GM19463 (cell line): Measurements from ENCODE around the gene MARF1.
"Not testable (repeated sequence)": the region's sequence is repeated elsewhere in the genome, so short reads cannot be mapped to it uniquely, and the experiment has no call there.

ENCODE experiments used
- ATAC-seq: cut with Tn5 transposase; IDR thresholded peaks from one replicate; pipeline ENCODE4 v1.9.1; 2021; ENCODE audit warnings: mild to moderate bottlenecking, moderate library complexity; ENCODE audit not compliant: unreplicated experiment

Gene MARF1

DNA sequence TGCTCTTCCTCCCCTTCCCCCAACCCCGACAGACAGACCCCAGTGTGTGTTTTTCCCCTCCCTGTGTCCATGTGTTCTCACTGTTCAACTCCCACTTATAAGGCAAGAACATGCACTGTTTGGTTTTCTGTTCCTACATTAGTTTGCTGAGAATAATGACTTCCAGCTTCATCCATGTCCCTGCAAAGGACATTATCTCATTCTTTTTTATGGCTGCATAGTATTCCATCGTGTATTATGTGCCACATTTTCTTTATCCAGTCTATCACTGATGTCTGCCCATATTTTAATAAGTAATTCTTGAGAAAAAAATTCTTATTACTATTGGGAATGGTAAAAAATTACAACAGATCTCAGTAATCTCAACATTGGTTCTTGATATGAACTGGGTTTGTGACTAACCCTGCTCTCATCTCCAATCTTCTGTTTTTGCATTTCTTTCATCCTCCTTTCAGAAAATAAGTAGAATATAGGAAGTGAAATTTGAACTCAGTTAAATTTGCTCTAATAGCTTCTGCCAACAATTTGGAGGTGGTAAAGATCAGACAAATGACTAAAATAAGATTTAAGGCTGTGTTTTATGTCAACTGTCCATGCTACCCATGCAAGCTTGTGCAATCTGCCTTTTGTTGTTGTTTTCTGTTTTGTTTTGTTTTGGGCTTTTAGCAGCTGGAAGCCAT lies 11.1 kb downstream of the MARF1 start:
- no peak for ATAC-seq

DNA sequence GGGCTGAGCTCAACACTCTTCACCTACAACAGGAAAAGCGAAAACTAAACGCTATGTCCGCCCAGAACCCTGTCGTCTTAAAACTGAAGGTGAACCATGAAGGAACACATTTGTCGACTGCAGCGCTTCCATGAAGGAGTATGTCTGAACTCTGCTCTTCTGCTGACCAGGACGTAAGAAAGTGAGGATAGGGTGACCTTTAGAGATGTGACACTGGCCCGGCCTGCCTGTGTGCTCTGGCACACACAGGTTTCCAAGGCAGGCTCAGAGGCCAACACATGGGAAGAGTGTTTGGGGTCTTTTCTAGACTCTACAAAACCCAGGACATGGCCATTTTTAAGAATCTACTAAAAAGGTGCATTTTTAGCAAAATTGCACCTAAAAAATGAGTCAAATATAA lies 21.1 kb downstream of the MARF1 start:
- no peak for ATAC-seq

DNA sequence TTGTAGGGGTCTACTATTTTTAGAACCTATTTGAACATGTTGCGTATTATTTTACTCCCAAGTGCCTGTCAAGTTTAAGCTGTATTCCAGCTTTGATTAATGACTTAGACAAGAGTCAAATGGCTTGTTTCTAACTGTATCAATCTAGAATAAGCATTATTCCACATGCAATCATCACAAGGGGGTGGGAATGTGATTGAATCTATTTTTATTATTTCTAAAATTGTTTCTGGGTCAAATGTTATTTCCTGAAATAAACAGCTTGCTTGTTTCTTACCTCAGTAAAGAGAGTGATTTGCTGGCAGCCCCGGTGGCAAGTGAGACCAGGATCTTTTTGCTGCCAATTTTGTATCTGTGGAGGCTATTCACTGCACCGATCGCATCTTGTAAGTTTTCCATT lies 21.5 kb downstream of the MARF1 start:
- ATAC-seq, result no peak

DNA sequence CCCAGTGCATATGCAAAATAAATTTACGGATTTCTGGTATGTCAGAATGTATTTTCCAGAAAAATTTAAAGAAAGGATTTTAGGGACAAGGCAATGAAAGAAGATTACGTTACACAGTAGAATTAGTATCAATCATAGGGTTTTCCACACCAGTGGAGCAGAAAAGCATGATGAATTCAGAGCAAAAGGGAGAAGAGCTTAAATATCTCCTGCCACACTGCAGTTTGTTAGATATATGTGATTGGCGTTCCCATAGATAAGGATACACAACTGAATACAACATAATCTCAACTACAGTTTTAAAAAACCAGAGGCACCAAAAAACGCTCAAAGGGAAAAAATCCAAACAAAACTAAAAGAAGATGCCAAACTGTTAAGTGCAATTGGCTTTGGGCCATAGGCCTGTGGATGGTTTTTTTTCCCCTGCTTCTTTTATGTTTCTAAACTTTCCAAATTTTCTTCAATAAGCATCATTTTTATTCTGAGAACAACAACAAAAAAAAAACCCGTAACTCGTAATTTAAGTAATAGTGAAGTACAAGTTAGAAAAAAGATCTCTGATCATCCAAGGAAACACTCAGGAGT lies 22.3 kb downstream of the MARF1 start:
- no peak for ATAC-seq

DNA sequence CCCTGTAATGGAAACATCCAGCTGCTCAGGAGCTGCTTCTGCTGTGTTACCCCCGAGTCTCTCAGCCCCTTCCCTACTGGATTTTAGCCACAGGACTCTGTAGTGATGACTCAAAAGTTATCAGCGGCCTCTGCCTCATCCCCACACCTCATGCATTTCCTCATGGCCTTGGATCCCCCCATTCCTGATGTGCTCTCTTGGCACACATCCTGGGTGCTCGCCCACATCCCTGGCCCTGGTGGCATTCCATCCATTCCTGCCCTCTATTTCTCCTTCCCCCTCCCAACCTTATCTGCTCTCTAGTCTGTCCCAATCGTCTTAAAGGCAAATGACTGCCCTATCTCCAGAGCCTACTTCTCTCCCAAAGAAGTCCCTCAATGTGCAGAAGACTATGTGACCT lies 24.6 kb downstream of the MARF1 start:
- ATAC-seq, result no peak

DNA sequence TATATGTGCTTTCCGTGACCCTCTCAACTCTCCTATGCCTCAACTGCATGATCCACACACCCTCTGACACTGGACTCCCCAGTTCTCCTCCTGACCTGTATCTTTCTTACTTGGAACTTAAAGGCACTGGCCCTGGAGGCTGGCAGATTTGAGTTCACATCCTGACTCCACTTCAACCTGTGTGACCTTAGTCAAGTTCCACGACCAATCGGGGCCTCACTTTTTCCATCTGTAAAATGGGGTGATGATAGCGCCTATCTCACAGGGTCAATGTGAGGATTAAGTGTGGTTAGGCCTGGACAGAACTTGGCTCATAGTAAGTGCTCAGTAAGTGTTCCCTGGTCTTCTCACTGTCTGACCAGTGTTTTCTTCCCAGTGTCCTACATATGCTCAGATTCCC lies 25.1 kb downstream of the MARF1 start:
- no peak for ATAC-seq

DNA sequence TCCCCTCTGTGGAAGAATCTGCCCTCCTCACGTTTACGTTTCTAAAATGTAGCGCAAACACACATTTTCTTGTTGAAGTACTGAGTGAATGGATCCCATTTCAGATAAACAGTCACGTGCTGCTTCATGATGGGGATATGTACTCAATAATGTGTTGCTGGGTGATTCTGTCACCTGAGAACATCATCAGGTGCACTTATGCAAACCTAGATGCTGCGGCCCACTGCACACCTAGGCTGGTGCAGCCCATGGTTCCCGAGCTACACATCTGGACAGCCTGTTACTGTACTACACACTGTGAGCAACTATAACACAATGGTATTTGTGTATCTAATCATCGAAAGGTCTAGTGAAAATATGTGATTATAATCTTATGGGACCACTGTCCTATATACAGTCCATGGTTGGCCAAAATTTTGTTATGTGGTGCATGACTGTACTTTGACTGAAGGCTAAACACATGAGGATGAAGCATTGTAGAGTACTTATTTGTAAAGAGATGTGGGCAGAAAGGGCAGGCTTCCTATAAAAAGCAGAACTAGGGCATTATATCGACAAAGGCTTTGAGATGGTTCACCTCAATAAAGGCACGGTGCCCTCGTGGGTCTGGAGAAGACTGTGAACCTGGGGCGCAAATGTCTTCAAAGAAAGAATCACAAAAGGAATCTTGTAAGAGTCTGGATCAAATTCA lies 26.3 kb downstream of the MARF1 start:
- no peak for ATAC-seq

DNA sequence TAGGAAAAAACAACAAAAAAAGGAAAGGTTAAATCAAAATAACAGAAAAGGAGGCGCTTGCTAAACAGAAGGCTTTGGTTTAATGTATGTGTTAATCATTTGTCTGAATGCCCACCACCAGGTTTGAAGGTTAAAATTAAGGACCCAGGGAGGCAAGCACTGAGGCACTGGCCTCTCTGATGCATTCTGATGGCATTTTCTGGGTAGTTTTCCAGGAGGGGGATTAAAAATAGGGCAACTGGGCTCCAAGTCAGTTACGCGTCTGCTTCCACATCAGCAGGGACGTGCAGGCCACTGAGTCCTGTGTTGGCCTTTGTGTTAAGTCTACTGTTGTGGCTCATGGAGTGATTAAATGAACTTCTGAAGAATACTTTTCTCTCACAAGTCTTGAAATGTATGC lies 26.9 kb downstream of the MARF1 start:
- ATAC-seq, result no peak

DNA sequence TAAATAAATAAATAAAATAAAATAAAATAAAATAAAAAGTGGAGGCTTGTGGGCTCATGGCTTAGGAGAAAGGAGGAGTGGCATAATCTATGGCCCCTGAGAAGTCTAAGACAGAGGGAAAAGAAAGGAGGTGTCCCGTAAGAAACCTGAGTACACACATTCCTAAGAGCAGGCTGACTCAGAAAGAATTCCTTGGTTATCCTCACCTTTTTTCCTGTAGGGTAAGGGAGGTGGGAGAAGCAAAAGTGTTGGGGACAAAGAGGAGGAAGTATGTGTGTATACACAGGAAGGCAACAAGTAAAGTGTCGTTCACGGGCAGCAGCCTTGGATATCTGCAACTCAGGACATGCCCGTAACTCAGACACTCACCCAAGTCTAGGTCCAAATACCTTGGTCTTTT lies 29.3 kb downstream of the MARF1 start:
- ATAC-seq, result no peak

DNA sequence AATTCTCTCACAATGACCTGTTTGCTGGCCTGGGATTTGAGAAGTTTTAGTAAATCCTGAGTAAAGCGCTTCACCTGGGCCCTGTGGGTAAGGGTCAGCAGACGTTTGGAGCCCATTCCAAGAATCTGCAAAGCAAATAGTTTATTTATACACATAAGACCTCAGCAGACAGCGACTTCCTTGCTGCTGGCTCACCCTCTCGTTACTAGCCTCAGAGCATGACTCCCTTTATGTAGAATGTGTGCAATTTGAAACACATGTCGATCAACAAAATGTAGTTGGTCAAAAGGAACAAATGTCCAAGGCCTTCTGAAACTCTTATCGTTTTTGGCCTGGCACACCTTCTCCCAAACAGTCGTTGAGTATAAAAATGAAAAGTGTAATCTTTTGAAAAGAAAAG lies 31.3 kb downstream of the MARF1 start:
- ATAC-seq, result no peak

DNA sequence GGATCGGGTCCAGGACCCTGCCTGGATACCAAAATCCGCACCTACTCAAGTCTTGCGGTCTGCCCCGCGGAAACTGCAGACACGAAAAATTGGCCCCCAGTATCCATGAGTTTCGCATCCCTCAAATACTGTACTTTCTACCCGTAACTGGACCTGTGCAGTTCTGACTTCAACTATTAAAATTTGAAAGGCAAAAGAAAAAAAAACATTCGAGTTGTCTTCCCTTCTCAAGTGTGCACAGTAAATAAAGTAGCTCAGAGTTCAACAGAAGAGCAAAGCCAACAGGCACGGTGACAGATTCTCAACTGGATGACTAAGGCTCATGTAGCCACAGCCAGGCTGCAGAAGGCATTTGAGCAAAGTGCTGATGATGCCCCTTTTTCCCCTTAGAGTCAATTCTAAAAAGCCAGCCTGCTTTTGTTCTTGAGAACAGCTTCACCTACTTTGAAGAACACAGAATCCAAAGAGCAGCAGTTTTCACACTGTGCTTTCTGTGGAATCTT lies 32.5 kb downstream of the MARF1 start:
- ATAC-seq, result no peak

DNA sequence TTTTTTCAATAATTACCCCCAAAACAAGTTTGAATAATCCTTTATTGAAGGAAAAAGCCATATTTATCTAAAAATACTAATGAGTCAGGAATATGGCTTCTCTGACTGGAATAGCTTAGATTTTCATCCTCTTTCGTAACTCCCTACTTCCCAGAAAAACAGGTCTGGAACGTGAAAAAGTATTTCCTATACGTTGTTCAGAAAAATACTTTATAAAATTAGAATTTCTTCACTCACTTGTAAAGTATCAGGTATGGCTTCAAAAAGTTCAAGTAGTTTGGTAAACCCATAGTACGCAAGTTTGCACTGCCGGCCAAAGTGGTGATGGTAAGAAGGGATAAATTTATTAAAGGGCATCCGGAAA lies 33.7 kb downstream of the MARF1 start:
- no peak for ATAC-seq

DNA sequence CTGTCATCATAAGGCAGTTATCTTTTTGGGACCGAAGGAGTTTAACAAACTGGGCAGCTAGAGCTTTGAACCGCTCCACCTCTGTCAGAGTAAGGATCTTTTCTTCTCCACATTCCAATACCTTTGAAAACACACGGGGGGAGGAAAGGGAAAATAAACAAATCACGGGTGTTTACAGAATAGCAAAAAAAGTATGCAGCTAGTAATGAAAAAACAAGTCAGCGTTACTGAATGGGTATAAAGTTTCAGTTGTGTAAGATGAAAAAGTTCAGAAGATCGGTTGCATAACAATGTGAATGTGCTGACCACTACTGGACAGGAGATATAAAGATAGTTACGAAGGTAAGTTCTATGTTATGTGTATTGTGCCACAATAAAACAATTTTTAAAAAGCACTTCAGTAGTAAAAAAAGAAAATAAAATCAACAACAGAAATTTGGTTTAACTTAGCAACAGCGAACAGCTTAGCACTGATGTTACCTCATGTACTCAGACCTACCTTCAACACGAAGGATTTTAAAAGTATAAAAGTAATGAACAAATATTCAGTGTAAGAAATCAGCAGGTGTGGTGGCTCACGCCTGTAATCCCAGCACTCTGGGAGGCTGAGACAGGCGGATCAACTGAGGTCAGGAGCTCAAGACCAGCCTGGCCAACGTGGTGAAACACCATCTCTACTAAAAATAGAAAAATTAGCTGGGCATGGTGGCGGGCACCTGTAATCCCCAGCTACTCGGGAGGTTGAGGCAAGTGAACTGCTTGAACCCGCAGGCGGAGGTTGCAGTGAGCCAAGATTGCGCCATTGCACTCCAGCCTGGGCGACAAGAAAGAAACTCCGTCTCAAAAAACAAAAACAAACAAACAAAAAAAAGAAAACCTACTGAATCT lies 34.3 kb downstream of the MARF1 start:
- no peak for ATAC-seq

DNA sequence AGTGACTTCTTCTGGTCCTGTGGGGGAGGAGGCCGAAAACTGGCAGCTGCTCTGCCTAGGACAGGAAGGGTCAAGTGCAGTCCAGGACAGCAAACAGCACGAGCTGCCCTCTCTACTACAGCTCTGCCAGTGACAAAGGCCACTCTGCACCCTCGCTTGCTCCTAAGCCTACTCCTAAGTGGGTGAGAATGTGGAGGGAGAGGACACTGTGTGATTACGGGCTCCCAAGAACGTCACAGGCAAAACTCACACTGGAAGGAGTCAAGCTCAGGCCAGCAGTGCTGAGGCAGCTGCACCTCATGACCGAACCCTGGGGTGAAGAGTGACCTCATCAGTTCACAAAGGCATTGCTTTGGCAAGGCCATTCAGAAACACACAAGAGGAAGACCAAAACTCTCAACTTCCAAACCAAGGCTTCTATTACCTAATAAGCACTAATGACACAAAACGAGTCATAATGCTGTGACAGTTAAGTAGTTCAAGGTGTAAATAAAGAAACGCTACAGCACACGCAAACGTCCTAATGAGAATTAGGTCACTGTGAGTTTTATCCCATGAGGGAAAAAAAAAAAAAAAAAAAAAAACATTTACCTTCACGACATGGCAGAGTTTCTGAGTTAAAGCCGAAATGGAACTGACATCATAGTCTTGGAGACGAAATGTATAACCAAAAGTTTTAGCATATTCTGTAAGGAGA lies 35.1 kb downstream of the MARF1 start:
- ATAC-seq, result no peak

DNA sequence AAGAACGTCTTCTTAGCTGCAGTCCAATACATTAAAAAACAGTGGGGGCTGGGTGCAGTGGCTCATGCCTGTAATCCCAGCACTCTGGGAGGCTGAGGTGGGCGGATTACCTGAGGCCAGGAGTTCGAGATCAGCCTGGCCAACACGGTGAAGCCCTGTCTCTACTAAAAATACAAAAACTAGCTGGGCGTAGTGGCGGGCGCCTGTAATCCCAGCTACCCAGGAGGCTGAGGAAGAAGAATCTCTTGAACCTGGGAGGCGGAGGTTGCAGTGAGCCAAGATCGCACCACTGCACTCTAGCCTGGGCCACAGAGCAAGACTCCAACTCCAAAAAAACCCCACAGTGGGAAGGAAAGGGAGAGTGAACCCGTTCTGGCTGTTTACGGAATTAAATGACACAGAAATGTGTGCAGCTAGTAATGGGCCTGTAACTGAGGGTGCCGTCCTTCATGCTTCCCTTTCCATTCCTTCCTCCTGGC lies 35.7 kb downstream of the MARF1 start:
- not testable (repeated sequence) for ATAC-seq

DNA sequence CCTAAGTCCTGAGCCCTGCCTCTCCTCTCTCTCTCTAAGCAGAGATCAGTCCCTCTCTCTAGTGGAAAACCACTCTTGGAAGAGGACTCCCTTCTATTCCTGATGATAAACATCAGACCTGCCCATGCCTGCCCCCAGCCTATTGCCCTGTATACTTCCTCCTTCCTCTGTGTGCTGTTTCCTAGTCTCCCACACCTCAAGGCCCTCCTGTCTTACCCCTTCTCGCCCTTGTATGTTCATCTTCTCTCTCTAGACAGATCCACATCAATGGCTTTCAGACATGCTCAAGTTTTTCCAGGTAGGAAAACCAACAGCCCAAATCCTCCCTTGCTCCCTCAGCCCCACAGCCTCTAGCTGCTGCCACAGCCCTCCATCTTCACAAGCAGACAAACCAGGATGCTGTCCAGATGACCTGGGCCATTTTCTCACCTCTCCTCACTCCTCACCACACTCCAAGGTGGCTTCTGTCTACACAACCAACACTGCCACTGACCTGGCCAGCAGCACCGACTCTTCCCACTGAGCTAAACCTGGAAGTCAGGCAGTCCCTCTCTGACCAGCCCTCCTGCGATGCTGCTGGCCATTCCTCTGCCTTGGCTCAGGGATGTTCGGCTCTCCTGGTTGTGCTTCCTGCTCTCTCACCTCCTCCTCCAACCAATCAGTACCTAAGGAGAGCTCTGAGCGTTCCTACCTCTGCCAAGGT lies 36.3 kb downstream of the MARF1 start:
- no peak for ATAC-seq

DNA sequence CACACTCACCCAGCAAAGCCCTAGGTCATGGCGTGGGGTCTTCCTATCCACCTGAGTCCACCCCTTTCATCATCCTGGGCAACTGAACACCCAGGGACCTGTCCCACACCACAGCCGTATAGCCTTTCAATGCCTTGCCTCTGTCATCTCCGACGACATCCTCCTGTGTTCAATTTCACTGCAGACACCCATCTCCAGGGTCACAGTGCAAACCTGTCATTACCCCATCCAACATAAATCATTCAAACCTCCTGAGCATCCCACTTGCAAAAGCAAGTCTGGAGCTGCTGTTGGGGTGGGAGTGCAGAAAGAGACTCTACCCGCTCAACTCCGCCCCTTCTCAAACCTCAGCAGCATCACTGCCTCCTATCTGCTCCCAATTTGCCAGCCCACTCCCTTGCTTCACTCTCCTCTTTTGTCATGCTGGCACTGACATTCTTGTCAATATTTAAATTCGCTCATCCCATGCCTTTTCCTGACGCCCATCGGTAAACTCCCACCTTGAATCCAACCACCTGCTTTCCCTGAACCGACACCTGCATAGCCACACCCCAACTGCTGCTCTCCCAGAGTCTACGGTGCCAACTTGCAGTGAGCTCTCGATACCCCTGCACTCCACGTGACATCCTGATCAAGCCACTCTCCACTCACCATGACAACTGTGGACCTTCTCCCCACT lies 37.0 kb downstream of the MARF1 start:
- no peak for ATAC-seq

DNA sequence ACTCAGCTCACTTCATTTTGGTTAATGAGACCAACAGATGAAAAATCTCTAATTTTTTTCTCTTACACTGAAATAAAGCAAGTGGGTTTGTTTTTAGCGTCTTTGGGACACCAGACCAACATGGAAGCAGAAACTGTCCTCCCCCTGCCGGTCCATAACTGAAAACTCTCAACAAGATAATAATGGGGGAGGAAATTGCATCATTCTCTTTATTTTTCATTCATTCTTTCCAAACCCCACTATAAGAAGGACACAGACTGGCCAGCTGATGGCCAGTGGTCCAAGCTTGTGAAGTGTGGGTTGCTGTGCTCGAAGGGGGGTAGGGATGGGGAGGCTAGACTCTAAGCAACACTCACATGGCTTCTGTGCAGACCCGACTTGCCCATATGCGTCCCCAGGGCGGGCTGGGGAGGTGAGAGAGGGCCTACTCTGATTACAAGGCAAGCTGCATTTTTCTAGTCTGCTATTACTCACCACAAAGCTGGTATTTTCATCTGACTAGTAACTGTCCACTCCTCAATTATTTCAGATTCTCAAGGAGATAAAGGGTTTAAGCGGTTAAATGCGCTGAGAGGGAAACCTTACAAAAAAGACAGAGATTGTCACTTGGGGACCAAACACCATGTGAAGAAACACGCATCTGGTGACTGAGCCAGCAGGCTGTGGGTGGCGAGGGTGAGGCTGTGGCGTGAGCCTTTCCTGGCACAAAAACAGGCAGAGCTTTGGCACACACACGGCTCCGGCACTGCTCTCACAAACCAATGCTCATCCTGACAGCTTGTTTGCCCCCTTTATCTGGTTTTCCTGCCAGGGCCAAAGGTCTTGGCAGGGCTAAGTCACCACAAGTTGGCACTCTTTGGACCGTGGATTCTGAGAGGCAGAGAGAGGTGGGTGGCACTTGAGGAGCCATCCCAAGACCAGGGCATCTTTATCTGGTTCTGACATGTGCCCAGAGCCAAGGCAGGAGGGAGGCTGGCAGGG lies 38.2 kb downstream of the MARF1 start:
- ATAC-seq, result no peak
